Measurements from ENCODE around the gene SPATA9. TPM values are rescaled to one million over a fixed set of nuclear protein-coding genes. Genes with fewer than 3 reads are reported as not detected.

The SPATA9 gene
- total and polyA plus RNA-seq, 9 of the 15 experiments (the other 6 are each of a cell fraction or from before 2014, with no cell fraction given), result 0.16 to 5.5 (median 0.39) TPM; not detected in 3

GRCh38 chr5:95712347-95712958 is 29.7 kb upstream of the SPATA9 start (continued):
- TF ChIP-seq HBP1 (CRISPR knock-in tag; IDR thresholded peaks at IDR 0.05) (no peak), NFIC (IDR thresholded peaks at IDR 0.05) (peak; percentile 87), CC2D1A (IDR thresholded peaks at IDR 0.05) (peak; percentile 92), TAL1 (IDR thresholded peaks at IDR 0.05) (peak; percentile 94), CLOCK (CRISPR knock-in tag; IDR thresholded peaks at IDR 0.05; ENCODE audit: borderline replicate concordance) (no peak), NR1H2 (CRISPR knock-in tag; IDR thresholded peaks at IDR 0.05) (no peak), ZC3H8 (IDR thresholded peaks at IDR 0.05) (no peak), THRA (IDR thresholded peaks at IDR 0.05) (no peak; the same call in none of the 2 replicates), ZHX1 (conservative IDR thresholded peaks at IDR 0.05; ENCODE audit: low read length) (no peak), ZNF12 (CRISPR knock-in tag; IDR thresholded peaks at IDR 0.05) (no peak), HSF4 (CRISPR knock-in tag; IDR thresholded peaks at IDR 0.05; ENCODE audit: borderline replicate concordance) (no peak), NCOA4 (IDR thresholded peaks at IDR 0.05; ENCODE audit: partially characterized antibody) (no peak), SNIP1 (IDR thresholded peaks at IDR 0.05; ENCODE audit: low read depth) (no peak), ZNF224 (CRISPR knock-in tag; IDR thresholded peaks at IDR 0.05) (no peak), ZBTB34 (CRISPR knock-in tag; IDR thresholded peaks at IDR 0.05) (no peak), PHTF2 (CRISPR knock-in tag; IDR thresholded peaks at IDR 0.05) (no peak), FOXK2 (conservative IDR thresholded peaks at IDR 0.05 in 1 of 2, IDR thresholded peaks at IDR 0.05 in 1 of 2; ENCODE audit: low read depth in 2 of 2) (peak; percentile 53 to 64; a peak in 3 of 4 replicates), FOXK1 (CRISPR knock-in tag; IDR thresholded peaks at IDR 0.05; ENCODE audit: borderline replicate concordance) (peak; percentile 68; the same call in 1 of the 2 replicates), MBD2 (IDR thresholded peaks at IDR 0.05; ENCODE audit: borderline replicate concordance, low read depth) (peak; percentile 87), IFI16 (CRISPR knock-in tag; IDR thresholded peaks at IDR 0.05) (no peak)
